Keratinocyte (primary cell): ENCODE measurements around the gene SASH1. TPM values are rescaled to one million over a fixed set of nuclear protein-coding genes. Genes with fewer than 3 reads are reported as not detected.

Experiments used
- DNase-seq: peaks from one replicate; pipeline ENCODE4 v3.0.0-alpha.2; 2011; ENCODE audit warnings: low read depth, missing footprints, low spot score
- FAIRE-seq: peaks from 2 replicates; lab custom pipeline; 2011; peaks lifted over from hg19 to GRCh38; lab: Jason Lieb, UNC
- H2AFZ ChIP-seq: 2 replicates; pipeline ENCODE4 v1.6.0; 2012; ENCODE audit warnings: low read length, control low read depth, inconsistent platforms; ENCODE audit not compliant: control insufficient read depth
- H3K27ac ChIP-seq: 2 replicates; pipeline ENCODE4 v1.5.1; 2011; ENCODE audit warnings: low read length; ENCODE audit not compliant: control insufficient read depth, insufficient read depth
- H3K27me3 ChIP-seq: 3 replicates; pipeline ENCODE4 v1.6.0; 2011; ENCODE audit warnings: low read length; ENCODE audit not compliant: control insufficient read depth, insufficient read depth; ENCODE audit errors: extremely low read depth
- H3K36me3 ChIP-seq, 2 experiments: 2 replicates in 1 of 2; 3 replicates in 1 of 2; pipeline ENCODE4 v1.5.1; 2011; ENCODE audit warnings: low read length in 2 of 2, mild to moderate bottlenecking in 1 of 2; ENCODE audit not compliant: control insufficient read depth in 2 of 2, insufficient read depth in 2 of 2; ENCODE audit errors: extremely low read depth in 1 of 2
- H3K4me1 ChIP-seq: 3 replicates; pipeline ENCODE4 v1.5.1; 2011; ENCODE audit warnings: low read length; ENCODE audit not compliant: control insufficient read depth, insufficient read depth; ENCODE audit errors: extremely low read depth
- H3K4me2 ChIP-seq: 3 replicates; pipeline ENCODE4 v1.6.0; 2011; ENCODE audit warnings: low read depth, low read length; ENCODE audit not compliant: control insufficient read depth, insufficient read depth; ENCODE audit errors: extremely low read depth
- H3K4me3 ChIP-seq, 3 experiments: fragments of 200-600 bp in 1 of 3; sonication (generic) in 1 of 3; 2 replicates in 2 of 3; 3 replicates in 1 of 3; pipeline ENCODE4 v1.5.1; 2011 to 2016; ENCODE audit warnings: low read length in 3 of 3, mild to moderate bottlenecking in 3 of 3, control low read depth in 2 of 3, inconsistent platforms in 1 of 3, low read depth in 1 of 3, mixed read lengths in 1 of 3, mixed run types in 1 of 3, moderate library complexity in 1 of 3; ENCODE audit not compliant: control insufficient read depth in 2 of 3, insufficient read depth in 2 of 3; ENCODE audit errors: extremely low read depth in 1 of 3
- H3K79me2 ChIP-seq: 2 replicates; pipeline ENCODE4 v1.6.0; 2012; ENCODE audit warnings: low read length; ENCODE audit not compliant: control insufficient read depth, insufficient read depth
- H3K9ac ChIP-seq: 3 replicates; pipeline ENCODE4 v1.6.0; 2011; ENCODE audit warnings: low read length; ENCODE audit not compliant: control insufficient read depth, insufficient read depth; ENCODE audit errors: extremely low read depth
- H3K9me1 ChIP-seq: 3 replicates; pipeline ENCODE4 v1.6.0; 2011; ENCODE audit warnings: low read length; ENCODE audit not compliant: control insufficient read depth, insufficient read depth; ENCODE audit errors: extremely low read depth
- H3K9me3 ChIP-seq: 2 replicates; pipeline ENCODE4 v1.5.1; 2012; ENCODE audit warnings: low read depth, low read length; ENCODE audit not compliant: control insufficient read depth
- H4K20me1 ChIP-seq: 3 replicates; pipeline ENCODE4 v1.6.0; 2011; ENCODE audit warnings: low read length; ENCODE audit not compliant: control insufficient read depth, insufficient read depth; ENCODE audit errors: extremely low read depth
- CTCF ChIP-seq, 3 experiments: IDR thresholded peaks in 1 of 3; conservative IDR thresholded peaks in 1 of 3; optimal IDR thresholded peaks in 1 of 3; 2 replicates in 2 of 3; 3 replicates in 1 of 3; pipeline versions ENCODE3 to v1.5.1; 2011; ENCODE audit warnings: low read length in 3 of 3, mild to moderate bottlenecking in 3 of 3, moderate library complexity in 2 of 3, control low read depth in 1 of 3, inconsistent platforms in 1 of 3; ENCODE audit not compliant: insufficient read depth in 2 of 3; ENCODE audit errors: extremely low read depth in 1 of 3
- EZH2 ChIP-seq: IDR thresholded peaks from one replicate; pipeline ENCODE4 v1.6.1; 2012; ENCODE audit warnings: inconsistent platforms, mild to moderate bottlenecking, low read length, moderate library complexity
- dilution Hi-C: fragments of 300-500 bp; cut with MboI; formaldehyde crosslinking; loops from one replicate; pipeline ENCODE4 v1.7.0; 2020; ENCODE audit warnings: low sequenced_read_pairs; ENCODE audit not compliant: extremely low pct_ligation_motif_present
- polyA plus RNA-seq, 5 experiments: library from polyadenylated mRNA; depleted of rRNA in 3 of 5; stranded (reverse) in 3 of 5; stranded (forward) in 1 of 5; unstranded in 1 of 5; fragments of >200 nt; gene quantifications; 1 replicate in 1 of 5; 2 replicates in 3 of 5; 3 replicates in 1 of 5; pipeline versions ENCODE4 v1.2.1 to v1.2.3, GENCODE V29; 2011 to 2012; ENCODE audit warnings: missing spikeins in 2 of 5, low read depth in 1 of 5, low replicate concordance in 1 of 5

SASH1 gene
- polyA plus RNA-seq, 1 donor (not counting 4 experiments of a cell fraction or from before 2014, with no cell fraction given): 4.4 TPM

DNA sequence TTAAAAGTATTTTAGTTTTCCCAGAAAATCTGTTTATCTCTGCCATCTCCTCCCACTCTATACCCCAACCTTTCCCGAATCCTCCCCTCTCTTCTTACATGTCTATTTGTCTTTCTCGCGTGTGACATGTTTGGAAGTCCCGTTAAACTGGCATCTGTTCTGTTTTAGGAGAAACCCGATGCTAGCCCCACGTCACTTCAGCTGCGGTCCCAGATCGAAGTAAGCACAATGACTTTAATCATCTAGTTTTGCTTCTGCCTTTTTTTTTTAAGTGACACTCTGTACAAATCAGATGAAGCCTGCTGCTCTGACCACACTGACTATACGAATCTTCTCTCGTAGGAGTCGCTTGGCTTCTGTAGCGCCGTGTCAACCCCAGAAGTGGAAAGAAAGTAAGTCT, 97.4 kb downstream of the SASH1 start:
- H4K20me1 ChIP-seq: no peaks in the 10 kb centered on the region
- no peaks in the 10 kb centered on the region for H3K36me3 ChIP-seq
- no peak overlapping the region for H3K4me3 ChIP-seq
- TF ChIP-seq CTCF (optimal IDR thresholded peaks at IDR 0.05 in 1 of 3, IDR thresholded peaks at IDR 0.05 in 1 of 3, conservative IDR thresholded peaks at IDR 0.05 in 1 of 3; ENCODE audit: extremely low read depth in 1 of 3, insufficient read depth in 2 of 3, low read length in 3 of 3) (no peak), EZH2 (no peak)
- H3K79me2 ChIP-seq: no peaks in the 10 kb centered on the region
- H3K9me3 ChIP-seq: no peaks in the 10 kb centered on the region
- H3K9me1 ChIP-seq: no peaks in the 10 kb centered on the region
- no peaks in the 10 kb centered on the region for H3K27me3 ChIP-seq
- DNase-seq (no peak), FAIRE-seq (no peak)
- dilution Hi-C loops: no loop called here
- peaks cover 26% of the 10 kb centered on the region for H3K4me1 ChIP-seq
- H3K9ac ChIP-seq: no peak overlapping the region
- no peak overlapping the region for H3K4me2 ChIP-seq
- no peak overlapping the region for H3K27ac ChIP-seq
- H2AFZ ChIP-seq: no peak overlapping the region

DNA sequence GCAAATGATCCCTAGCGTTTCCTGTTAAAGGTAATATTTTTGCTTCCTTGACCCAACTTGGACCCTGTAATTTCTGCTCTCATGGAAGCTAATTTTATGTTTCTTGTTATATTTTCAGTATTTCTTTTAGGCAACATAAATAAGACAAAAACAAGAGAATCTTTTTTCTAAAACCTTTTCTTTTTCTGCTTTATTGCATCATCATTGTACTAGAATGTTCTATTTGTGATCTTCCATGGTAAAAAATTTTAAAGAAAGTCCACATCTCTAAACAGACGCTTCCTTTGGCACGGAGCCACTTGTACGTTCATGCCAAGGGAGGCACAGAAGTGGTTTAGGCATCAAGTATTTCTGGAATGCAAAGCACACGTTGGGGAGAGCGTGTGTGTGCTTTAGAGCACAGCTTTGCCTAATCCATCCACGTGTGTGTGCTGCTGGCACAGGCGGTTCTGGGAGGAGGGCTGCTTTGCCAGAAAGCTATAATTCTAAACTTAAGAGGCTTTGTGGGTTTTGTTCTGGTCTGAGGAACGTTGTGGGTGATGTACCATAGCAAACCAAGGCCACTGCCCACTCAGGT, 98.3 kb downstream of the SASH1 start:
- Histone ChIP-seq H3K27ac (peak overlapping the region; percentile 85), H3K79me2 (no peaks in the 10 kb centered on the region), H3K9ac (peak overlapping the region; percentile 53), H3K4me3 (peak overlapping the region in 1 of 3 experiments; percentile 52), H3K9me3 (no peaks in the 10 kb centered on the region), H3K36me3 (no peaks in the 10 kb centered on the region), H3K9me1 (no peaks in the 10 kb centered on the region), H3K27me3 (no peaks in the 10 kb centered on the region), H3K4me2 (peak overlapping the region; percentile 89), H4K20me1 (no peaks in the 10 kb centered on the region), H3K4me1 (peaks cover 36% of the 10 kb centered on the region), H2AFZ (peak overlapping the region; percentile 50)
- peak in 1 of 3 experiments; percentile 7 for TF ChIP-seq CTCF (optimal IDR thresholded peaks at IDR 0.05 in 1 of 3, IDR thresholded peaks at IDR 0.05 in 1 of 3, conservative IDR thresholded peaks at IDR 0.05 in 1 of 3; ENCODE audit: extremely low read depth in 1 of 3, insufficient read depth in 2 of 3, low read length in 3 of 3)
- no peak for TF ChIP-seq EZH2
- dilution Hi-C loops: no loop called here
- peak; percentile 96 for FAIRE-seq
- peak; percentile 92 for DNase-seq
